Embryonic facial prominence (tissue), 1 donor: ENCODE data around the gene ANKRD6.
"Not testable (repeated sequence)": the region's sequence is repeated elsewhere in the genome, so short reads cannot be mapped to it uniquely, and the experiment has no call there.

ENCODE experiments used
- DNase-seq: peaks from one replicate; pipeline ENCODE4 v3.0.0-alpha.2; 2016; ENCODE audit errors: extremely low spot score

Gene ANKRD6

DNA sequence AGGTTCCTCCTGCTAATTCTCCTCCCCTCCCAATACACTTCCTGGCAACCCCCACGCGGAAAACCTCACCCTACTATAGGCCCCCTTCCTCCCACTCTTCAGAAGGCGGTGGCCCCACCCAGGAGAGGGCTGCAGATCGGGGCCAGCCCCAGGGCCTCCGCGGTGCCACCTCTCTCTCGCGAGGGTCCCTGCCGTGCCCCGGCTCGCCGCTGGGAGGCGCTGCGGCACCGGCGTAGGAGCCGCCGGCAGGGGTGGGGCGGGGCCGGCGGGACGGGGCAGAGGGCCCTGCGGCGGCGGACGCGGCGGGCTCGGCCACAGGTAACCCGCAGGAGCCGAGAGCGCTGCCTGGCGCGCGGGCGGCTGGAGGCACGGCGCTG lies at the start of gene ANKRD6:
ANKRD6 (plus strand) TSS at position 278 of the 377 bp plus-strand sequence. CDS start 133,825 bp downstream, outside the sequence.
- no peak for DNase-seq

GRCh38 chr6:89385156-89385667 lies 47.7 kb upstream of the ANKRD6 start:
- no peak for DNase-seq

DNA sequence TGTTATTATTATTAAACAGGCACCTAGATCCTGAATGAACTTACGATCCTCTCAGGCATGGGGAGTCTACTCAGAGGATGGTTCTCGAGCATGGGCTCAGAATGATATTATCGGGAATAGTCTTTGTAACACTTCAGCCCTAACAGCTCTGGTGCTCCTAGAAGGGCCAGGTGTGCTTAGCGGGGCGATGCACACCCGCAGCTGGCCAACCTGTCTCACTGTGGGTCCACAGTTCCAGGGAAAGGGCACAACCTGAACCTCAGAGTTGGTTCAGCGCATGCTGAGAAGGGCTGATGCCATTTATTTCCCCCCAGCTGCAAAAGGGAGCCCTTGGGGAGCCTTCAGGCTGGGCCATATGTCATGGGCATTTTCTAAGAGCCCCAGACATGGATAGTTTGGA lies 47.1 kb upstream of the ANKRD6 start:
- no peak for DNase-seq

- no peak for DNase-seq
Observed at GRCh38 chr6:89386917-89387491, 45.9 kb upstream of the ANKRD6 start.

- no peak for DNase-seq
Observed at GRCh38 chr6:89387516-89388201, 45.3 kb upstream of the ANKRD6 start.

- no peak for DNase-seq
Observed at GRCh38 chr6:89388846-89389245, 44.1 kb upstream of the ANKRD6 start.

DNA sequence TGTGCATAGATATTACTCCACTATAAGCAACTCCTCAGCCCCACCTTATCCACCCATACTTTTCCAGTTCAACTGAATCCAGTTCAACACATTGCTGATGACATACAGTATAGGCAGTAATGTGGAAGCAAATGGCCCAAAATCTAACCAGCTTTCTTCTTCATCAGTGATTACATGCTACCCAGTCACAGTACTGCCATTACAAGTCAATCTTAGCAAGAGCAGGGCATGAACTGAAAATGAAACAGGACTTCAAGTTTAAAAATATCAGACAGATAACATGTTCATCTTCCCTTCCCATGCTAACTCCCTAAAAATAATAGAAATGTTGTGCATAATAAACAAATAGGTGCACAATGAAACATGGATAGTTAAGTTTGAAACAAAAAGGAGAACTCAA lies 40.1 kb upstream of the ANKRD6 start:
- DNase-seq = no peak

GRCh38 chr6:89393659-89394058 lies 39.3 kb upstream of the ANKRD6 start:
- no peak for DNase-seq

GRCh38 chr6:89397884-89398283 lies 35.1 kb upstream of the ANKRD6 start:
- DNase-seq = not testable (repeated sequence)

DNA sequence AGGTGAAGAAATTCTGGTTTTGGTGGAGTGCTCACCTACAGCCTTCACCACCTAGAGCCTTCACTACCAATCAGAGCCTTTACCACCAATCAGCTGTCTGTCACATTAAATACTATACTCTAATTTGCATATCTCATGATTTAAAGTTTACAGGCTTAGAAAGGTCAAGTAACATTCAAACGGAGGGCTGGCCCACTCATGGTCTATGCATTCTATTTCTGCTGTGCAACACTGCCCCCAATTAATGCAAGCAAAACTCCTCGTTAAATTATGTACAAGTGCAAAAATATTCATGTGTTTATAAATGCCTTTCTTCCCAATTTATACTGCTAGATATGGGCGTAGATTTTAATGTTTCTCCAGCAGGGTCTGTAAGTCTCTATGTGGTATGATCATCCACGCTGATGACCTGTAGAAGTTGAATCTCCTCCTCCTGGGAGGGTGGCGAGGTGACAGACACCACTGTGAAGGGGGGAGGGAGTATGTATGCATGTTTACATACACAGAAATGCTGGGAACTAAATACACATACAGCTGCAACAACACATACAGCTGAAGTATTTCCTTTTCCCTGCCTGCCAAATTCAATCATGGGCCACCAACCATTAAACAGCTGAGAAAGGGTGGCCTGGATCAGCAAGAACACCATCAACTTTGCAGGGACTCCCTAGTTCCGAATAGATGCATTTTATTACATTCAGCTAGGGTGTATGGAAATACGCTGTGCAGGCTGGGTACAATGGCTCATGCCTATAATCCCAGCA lies 34.0 kb upstream of the ANKRD6 start:
- DNase-seq = no peak

DNA sequence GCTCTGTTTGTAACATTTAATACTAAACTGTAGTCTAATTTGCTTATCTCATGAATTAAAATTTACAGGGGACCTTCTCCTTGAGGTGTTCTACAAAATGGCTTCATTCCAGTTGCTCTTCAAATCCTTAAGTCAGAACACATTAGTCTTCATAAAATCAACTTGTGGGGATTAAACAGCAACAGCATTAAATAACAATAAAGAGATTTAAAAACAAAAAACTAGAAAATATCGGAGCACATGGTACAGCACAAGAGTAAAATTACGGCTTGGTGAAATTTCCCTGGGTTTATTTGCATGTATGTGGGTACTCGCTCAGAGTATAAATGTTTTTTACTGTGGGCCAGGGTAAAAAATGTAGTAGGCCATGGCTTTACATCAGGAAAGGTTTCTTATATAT lies 32.9 kb upstream of the ANKRD6 start:
- no peak for DNase-seq

DNA sequence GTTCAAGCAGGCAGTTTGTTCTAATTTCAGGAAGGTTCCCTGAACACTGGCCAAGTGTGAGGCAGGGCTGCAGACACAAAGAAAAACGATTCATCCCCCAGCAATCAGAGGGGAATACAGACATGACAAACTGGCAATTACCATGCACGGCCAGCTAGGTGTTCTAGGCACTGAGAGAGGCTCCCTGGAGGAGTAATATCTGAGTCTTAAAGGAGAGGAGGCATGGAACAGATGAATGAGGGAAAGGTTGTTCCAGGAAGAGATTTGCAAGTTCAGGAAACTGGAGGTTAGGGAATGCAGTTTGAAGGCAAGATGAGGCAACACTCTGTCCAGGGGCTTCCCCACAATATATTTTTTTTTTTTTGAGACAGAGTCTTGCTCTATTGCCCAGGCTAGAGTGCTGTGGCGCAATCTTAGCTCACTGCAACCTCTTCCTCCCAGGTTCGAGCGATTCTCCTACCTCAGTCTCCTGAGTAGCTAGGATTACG lies 32.0 kb upstream of the ANKRD6 start:
- DNase-seq = no peak

- DNase-seq = no peak
Observed at GRCh38 chr6:89402776-89403175, 30.2 kb upstream of the ANKRD6 start.

DNA sequence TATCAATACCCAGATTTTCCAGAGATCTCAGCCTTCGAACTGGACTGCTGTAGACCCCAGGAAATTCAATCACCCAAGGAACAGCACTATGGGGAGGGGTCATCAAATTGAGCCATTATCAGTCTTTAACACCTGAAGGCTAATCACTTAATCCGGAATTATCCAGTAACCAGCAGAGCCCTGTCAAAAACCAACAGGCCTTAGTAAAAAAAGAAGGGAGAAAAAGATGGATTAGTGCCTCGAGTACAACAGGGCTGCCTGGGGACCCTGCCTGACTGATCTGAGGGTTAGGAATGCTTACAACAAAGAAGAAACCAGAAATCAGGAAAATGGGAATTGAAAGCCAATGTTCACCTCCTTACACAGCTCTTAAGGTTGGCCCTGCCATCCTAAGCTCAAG lies 28.4 kb upstream of the ANKRD6 start:
- no peak for DNase-seq

DNA sequence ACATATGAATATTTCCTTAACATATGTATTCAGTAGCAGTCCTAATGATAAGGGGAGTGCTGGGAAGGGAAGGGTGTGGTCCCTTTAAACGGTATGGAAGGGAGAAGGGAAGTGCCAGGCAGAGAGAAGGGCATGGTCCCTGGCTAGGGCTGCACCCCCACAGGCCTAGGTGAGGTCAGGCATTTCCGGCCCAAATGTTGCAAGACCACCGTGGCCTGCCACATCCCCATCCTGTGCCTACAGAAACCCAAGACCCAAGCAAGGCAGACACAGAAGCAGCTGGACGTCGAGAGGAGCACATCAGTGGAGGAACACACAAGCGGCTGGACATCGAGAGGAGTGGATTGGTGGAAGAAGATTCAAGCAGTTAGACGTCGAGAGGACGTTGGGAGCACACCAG lies 26.8 kb upstream of the ANKRD6 start:
- no peak for DNase-seq

- DNase-seq = no peak
Observed at GRCh38 chr6:89409461-89410035, 23.4 kb upstream of the ANKRD6 start.

DNA sequence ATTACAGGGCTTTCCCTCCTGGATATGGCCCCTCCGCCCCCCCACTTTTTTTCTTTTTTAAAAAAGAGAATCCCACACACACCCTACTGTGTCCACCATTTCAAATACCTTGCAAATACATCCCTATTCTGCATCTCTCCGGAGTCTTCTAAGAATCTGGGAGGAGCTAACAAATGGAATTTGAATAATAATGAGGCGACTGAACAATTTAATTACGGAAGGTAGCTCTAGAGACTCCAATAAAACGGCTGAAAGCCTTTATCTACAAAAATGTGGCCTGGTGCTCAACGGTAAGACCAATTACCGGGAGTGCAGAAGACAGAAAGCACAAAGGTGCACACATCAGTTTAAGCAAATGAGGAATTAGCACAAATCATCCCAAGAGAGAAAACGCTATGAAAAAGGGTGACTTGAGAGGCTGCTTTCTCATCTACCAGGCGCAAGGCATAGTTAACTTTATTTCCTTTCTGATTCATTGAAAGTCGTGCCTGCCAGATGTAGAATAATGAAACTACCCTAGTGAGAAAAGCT lies 22.7 kb upstream of the ANKRD6 start:
- no peak for DNase-seq

DNA sequence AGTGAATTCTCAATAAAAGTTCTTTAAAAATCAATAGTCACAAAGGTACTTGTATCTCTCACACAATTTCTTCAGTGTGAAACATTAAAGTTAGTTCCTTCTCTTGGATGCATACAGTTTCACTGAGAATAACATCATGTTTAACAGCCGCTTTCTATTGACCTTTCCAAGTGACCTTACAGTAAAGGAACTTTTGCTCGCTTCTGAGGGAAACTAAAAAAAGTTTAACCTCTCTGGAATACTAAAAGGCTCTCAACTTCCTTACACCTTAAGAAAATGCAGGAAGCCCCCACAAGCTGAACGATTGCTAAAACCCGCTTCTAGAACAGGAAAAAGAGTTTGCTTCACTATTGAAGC lies 22.2 kb upstream of the ANKRD6 start:
- DNase-seq = no peak

DNA sequence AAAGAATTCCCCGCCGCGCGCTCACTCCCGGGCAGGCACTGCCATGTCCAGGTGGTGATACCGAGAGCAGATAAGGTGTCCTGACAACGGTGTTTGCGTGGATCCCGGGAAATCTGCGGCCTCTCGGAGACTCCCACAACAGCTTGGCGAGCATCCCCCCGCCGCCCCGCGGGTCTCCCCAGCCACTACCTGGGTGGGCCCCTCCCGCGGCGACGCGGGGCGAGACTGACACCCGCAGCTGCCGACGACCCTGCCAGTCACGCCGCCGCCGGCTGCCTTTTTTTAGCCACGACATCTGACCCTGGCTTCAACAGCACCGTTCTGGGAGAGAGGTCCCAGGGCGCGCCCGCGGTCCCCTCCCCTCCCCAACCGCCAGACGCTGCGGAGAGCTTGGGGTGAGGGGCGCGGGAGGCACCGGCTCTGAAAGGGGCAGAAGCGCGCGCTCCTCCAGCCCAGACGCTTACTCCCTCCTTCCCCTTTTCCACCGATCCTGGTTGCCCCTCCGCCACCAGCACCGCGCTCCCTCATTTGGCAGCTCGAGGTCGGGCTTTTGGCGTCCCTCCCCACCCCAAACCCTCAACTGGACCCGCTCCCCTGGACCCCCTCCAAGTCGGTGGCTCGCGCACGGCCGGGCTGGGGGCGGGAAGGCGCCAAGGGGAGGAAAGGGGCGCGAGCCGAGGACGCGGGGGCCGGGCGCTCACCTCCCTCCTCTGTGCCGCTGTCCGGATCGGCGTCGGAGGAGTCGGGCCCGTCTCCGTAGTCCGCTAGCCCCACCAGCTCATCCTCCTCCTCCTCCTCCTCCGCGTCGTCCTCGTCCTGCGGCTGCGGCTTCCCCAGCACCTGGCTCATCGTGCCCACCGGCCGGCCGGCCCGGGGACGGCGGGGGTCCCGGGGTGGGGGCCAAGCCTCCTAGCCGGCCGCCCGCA lies 21.5 kb upstream of the ANKRD6 start:
- no peak for DNase-seq

GRCh38 chr6:89412071-89413005 lies 20.6 kb upstream of the ANKRD6 start, which contains the start of gene RRAGD:
Gene RRAGD, minus strand, starts transcription at chr6:89412273. Its CDS starts 280 bp downstream, at chr6:89411993.
- DNase-seq = no peak
